Measurements from ENCODE around the gene CD4. TPM values are rescaled to one million over a fixed set of nuclear protein-coding genes. Genes with fewer than 3 reads are reported as not detected.

The CD4 gene
- total RNA-seq, 1 experiment from 2014 or later = 0.34 TPM

DNA sequence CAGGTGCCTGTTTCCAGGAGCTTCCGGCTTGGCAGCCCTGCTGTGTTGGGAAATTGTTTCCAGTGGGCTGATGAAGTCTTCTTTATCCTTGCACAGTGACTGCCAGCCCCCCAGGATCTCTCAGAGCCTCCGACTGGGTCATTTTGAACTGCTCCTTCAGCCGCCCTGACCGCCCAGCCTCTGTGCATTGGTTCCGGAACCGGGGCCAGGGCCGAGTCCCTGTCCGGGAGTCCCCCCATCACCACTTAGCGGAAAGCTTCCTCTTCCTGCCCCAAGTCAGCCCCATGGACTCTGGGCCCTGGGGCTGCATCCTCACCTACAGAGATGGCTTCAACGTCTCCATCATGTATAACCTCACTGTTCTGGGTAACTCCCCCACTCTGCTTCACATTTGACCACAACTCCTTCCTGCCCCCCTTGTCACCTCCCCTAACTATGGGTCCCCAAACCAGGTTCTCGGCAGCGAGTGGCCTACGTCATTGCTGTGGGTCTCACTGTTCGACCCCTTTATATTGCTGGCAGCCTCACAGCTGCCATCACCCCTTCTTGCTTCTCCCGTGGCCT, 14.7 kb upstream of the CD4 start:
- no peak for DNase-seq (ENCODE audit: low spot score)
- in situ Hi-C loops (cut with HindIII; ENCODE audit: low sequenced_read_pairs) = no loop called here

DNA sequence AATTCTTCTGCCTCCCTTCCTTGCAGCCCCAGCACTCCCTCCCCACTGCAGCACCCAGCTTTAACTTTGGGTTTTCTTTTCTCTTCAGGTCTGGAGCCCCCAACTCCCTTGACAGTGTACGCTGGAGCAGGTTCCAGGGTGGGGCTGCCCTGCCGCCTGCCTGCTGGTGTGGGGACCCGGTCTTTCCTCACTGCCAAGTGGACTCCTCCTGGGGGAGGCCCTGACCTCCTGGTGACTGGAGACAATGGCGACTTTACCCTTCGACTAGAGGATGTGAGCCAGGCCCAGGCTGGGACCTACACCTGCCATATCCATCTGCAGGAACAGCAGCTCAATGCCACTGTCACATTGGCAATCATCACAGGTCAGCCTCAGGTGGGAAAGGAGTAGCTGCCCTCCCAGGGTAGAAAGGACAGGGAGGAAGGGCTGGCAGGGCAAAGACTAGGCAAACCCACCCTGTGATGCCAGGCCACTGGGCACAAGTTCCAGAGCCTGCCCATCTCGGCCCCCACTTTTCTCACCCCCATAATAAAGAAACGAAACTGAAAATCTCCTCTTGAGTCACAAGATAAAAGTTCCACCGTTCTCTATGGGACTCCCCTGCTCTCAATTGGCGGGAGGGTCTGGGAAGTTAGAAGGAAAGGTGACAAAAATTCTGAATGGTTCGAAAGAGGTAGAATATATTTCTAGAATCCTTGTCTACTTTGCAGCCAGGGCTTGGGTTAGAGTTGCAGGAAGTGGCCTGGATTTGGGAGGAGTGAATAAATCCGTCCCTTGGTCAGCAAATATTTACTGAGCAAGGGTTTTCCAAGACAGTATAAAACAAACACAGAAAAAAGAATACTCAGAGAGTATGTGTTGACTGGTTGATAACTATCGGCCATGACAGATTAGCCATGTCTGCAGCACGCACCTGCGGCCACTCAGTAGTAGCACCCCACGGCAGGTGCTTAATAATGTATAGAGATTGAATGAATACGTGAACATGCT, 13.8 kb upstream of the CD4 start:
- in situ Hi-C loops (cut with HindIII; ENCODE audit: low sequenced_read_pairs) = no loop called here
- DNase-seq (ENCODE audit: low spot score) = no peak

DNA sequence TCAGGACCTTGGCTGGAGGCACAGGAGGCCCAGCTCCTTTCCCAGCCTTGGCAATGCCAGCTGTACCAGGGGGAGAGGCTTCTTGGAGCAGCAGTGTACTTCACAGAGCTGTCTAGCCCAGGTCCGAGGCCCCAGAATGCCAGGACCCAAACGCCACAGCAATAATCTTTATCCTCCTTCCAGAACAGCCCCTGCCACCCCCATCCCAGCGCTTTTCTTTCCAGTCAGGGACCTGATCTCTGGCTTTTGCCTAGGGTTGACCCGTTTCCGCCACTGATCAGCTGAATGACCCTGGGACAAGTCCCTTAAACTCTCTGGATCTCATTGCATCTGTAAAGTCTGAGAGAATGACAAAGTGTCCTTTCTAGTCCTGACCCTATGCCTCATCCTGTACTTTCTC, 11.9 kb upstream of the CD4 start:
- in situ Hi-C loops (cut with HindIII; ENCODE audit: low sequenced_read_pairs) = no loop called here
- DNase-seq (ENCODE audit: low spot score) = no peak

DNA sequence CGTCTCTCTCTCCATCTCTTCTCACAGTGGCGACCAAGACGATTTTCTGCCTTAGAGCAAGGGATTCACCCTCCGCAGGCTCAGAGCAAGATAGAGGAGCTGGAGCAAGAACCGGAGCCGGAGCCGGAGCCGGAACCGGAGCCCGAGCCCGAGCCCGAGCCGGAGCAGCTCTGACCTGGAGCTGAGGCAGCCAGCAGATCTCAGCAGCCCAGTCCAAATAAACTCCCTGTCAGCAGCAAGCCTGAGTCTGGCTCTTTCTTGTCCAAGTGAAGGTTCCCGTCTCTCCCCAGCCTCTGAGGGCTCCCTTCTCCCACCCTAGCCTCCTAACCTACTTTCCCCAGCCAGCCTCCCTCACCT, 11.1 kb upstream of the CD4 start:
- DNase-seq (ENCODE audit: low spot score) = peak; percentile 77
- in situ Hi-C loops (cut with HindIII; ENCODE audit: low sequenced_read_pairs) = no loop called here

DNA sequence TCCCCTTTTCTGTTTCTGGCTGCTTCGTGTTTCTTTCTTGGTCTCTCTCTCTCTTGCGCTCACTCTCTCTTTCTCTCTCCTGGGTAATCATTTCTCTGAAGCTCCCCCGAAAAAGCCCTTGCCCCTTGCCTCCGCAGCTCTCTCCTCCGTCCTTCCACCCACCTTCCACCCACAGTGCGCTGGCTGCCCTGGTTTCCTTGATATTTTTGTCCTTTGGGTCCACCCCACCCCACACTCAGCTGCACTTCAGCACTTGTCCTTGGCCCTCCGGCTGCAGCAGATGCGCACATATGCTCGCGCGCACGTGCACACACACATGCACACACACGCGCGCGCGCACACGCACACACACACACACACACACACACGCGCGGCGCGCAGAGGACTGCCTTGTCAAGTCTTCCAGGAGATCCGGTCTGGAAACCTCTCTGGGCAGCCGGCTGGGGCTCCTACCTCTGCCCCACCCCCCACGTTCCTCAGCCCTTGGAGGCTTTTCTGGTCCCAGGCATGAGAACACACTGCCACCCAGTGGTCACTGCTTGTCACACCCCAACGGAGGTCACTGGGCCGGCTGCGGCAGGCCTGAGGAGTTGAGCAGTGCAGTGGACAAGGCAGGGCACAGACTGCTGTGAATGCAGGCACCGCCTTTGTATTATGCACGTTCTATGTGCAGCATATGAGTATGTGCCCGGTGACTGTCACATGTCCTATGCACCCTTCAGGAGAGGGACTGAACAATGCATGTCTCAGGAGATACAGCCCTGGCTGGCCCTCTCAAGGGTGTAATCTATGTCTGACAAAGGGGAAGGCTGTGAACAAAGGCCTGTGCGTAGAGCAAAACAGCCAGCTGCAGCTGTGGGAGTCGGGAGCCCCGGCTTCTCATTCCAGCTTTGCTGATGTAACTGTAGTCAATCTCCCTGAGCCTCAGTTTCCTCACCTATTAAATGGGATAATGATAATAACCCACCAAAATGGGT, 10.5 kb upstream of the CD4 start:
- DNase-seq (ENCODE audit: low spot score) = peak; percentile 97
- in situ Hi-C loops (cut with HindIII; ENCODE audit: low sequenced_read_pairs) = no loop called here

DNA sequence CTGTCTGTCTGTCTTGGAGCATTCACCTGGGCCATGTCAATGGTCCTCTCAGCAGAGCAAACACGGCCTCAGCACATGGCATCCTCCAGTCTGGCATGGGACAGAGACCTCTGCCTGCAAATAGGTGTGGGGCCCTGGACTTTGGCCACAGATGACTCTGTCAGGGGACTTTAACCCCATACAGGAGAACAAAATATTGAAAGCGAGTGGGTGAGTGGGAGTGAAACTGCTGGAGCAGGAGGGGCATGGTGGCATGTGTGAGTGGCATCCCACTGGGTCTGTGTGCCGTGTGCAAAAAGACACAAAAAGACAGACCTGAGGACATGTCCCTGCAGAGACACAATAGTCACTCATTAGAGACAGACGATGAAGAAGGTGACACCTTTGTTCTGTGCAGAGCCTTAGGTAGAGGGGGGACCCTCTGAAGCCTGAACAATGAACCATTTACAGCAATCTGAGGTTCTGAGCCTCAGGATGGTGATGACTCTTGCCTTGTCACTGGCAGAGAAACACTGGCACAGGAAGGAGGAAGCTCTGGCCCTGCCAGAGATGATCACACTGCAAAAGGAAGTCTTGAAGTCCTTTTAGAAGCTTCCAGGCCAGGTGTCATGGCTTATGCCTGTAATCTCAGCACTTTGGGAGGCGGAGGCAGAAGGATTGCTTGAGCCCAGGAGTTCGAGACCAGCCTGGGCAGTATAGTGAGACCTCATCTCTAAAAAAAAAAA, 9.5 kb upstream of the CD4 start:
- in situ Hi-C loops (cut with HindIII; ENCODE audit: low sequenced_read_pairs) = no loop called here

DNA sequence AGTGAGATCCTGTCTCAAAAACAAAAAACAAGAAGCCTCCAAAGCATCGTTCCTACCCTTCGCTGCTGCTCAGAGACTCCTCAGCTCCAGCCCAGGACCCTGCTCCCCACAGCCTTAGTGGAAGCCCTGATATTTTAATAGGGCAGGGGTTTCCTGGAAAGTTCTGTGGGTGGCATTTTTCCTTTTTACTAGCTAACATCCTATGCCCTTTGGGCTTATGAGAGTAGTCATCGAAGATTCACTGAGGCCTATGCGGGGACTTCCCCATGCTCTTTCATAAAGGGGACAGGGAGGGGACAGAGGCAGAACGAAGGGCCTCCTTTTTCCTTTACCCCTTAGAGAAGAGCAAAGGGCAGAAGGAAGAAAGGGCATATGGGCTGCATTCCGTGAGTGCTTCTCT, 8.8 kb upstream of the CD4 start:
- in situ Hi-C loops (cut with HindIII; ENCODE audit: low sequenced_read_pairs) = no loop called here
- DNase-seq (ENCODE audit: low spot score) = no peak

More for the DNA sequence above, 9.5 kb upstream of the CD4 start:
- DNase-seq (ENCODE audit: low spot score) = no peak

DNA sequence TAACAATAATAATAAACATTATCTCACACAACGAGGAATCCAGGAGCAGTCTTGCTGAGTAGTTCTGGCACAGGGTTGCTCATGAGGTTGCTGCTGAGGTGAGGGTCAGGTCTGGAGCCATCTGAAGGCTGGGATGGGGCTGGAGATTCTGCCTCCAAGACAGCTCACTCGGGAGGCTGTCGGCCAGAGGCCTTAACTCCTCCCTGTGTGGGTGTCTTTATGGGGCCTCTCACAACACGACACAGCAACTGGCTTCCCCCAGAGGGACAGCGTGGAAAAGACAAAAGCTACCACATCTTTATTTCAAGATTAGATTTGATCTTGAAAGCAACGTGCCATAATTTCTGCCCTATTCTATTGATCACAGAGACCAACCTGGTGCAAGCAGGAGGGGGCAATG, 7.2 kb upstream of the CD4 start:
- in situ Hi-C loops (cut with HindIII; ENCODE audit: low sequenced_read_pairs) = no loop called here
- DNase-seq (ENCODE audit: low spot score) = no peak

DNA sequence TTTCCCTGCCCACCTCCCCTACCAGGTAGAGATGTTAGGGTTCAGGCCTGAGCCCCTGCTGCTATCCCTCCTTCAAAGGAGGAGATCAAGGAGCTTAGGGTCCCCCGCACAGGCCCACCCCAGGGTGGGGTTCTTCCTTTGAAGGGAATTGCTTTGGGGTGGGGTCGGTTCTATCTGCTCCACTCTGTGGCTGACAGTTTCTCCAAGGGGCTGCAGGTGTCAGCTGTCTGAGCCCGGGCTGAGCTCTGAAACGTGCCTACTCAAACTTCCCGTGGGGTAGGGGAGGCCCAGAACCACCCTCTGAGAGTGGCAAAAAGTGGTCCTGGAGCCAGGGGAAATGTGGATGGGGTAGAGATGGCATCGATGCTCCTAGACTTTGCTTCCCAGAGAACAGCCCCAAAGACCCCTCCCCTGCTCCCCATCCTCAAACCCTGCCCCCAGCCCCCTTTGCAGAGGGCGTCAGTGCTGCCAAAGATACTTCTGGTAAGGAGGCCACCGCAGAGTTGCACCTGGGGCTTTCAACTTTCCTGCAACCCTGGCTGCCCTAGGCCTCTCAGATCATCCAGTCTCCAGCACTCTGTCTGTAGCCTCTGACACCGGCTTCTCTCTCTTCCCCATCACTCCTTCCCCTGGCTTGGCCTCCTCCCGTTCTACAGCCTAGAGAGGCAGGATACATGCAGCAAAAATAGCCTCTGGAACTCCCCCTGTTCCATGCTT, 6.3 kb upstream of the CD4 start:
- in situ Hi-C loops (cut with HindIII; ENCODE audit: low sequenced_read_pairs) = no loop called here
- no peak for DNase-seq (ENCODE audit: low spot score)

DNA sequence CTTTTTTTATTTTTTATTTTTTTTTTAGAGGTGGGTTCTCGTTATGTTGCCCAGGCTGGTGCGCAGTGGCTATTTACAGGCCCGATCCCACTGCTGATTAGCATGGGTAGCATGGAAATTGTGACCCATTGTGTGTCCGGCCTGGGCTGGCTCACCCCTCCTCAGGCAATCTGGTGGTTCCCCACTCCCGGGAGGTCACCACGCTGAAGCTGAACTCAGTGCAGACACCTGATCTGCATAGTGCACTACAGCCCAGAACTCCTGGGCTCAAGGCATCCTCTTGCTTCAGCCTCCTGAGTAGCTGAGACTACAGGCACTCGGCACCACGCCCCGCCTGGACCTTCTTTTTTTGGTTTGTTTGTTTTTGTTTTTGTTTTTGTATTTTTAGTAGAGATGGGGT, 5.5 kb upstream of the CD4 start:
- in situ Hi-C loops (cut with HindIII; ENCODE audit: low sequenced_read_pairs) = no loop called here
- no peak for DNase-seq (ENCODE audit: low spot score)

DNA sequence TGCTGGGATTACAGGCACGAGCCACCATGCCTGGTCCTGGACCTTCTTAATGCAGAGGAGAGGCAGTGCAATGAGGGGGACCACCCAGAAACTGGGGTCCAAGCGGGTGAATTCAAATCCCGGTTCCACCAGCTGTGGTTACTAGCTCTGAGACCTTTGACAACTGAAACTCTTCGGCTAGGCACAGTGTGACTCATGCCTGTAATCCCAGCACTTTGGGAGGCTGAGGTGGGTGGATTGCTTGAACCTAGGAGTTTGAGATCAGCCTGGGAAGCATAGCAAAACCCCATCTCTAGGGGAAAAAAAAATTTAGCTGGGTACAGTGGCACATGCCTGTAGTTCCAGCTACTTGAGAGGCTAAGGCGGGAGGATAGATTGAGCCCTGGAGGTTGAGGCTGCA, 5.0 kb upstream of the CD4 start:
- in situ Hi-C loops (cut with HindIII; ENCODE audit: low sequenced_read_pairs) = no loop called here
- DNase-seq (ENCODE audit: low spot score) = no peak

DNA sequence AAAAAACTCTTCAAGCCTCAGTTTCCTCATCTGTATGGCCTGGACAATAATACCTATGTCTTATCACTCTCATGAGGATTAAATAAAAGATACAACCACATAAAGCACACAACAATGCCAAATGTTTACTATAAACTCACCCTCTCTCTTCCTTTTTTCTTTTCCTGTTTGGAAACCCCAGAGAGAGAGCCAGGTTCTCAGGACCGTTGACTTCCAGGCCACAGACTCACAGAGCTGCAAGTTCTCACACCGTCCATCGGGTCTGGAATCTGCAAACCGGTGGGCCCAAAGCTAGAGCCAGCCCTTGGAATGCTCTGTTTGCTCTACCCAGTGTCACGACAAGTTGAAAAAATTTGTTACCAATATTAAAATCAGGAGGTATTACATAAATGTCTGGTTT, 4.6 kb upstream of the CD4 start:
- DNase-seq (ENCODE audit: low spot score) = no peak
- in situ Hi-C loops (cut with HindIII; ENCODE audit: low sequenced_read_pairs) = no loop called here

DNA sequence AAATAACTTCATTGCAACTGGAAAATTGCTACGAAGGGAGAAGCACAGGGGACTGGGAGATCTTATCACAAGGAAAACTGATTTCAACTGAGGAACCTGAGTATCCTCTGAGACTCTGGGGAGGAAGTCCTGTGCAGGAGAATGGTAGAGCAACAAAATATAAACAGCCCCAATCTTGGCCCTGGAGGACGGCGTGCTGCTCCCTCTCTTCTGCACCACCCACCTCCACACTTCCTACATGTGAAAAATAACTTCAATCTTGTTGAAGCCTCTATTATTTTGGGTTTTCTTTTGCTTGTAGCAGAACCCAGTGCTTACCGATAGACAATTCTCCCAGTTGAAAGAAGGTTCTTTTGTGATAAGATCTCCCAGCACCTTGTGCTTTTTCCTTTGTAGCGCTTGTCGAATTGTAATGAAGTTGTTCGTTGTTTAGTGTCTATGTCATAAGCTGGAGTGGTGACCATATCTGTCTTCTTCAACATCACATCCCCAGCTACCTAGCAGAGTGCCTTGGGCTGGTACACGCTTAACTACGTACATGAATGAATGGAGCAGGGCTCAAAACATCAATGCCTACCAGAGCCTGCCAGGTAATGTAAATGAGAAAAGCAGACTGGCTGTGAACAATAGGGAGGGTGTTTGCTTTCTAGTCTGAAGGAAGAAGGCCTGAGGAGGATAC, 2.8 kb upstream of the CD4 start:
- DNase-seq (ENCODE audit: low spot score) = no peak

DNA sequence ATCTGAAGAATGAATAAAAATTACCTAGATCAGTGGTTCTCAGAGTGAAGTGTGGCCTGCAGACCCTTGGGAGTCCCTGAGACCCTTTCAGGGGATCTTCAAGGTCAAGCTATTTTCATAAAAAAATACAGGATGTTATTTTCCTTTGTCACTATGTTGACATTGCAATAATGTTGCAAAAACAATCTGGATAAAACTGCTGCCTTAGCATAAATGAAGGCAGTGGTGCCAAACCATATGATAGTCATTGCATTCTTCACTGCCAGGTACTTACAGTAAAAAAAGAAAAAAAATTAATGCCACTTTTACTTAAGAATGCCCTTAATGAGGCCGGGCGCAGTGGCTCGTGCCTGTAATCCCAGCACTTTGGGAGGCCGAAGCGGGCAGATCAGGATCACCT, 2.0 kb upstream of the CD4 start:
- no peak for DNase-seq (ENCODE audit: low spot score)
- in situ Hi-C loops (cut with HindIII; ENCODE audit: low sequenced_read_pairs) = no loop called here

More for the DNA sequence above, 2.8 kb upstream of the CD4 start:
- in situ Hi-C loops (cut with HindIII; ENCODE audit: low sequenced_read_pairs) = no loop called here

DNA sequence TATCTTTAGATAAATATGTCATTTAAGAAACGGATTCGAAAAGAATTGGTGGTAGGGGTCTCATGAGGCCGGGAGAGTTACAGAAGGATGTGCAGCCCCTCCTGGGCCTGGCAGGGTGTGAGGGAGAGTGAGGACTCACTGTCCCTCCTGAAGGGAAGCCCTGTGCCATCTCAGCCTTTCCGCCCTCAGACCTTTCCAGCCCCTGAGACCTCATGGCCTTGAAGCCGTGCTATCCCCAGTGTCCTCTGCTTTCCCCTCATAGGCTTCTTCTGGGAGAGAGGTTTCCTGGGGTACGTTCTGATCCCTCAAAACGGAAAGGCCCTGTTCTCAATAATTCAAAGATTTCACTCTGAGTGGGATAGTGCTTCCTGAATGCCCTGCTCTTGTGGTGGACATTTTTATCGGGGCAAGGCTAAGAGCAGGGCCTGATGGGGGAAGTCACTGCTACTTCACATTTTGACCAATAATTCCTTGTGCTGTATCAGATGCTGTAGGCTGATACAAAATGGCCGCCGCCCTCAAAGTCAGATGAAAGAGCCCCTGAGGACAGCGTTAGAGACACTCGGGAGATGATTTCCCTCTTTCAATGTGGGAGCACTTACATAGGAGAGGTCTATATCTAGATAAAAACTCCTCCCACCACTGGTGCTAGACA, 1.3 kb downstream of the CD4 start:
- no peak for DNase-seq (ENCODE audit: low spot score)
- in situ Hi-C loops (cut with HindIII; ENCODE audit: low sequenced_read_pairs) = no loop called here

DNA sequence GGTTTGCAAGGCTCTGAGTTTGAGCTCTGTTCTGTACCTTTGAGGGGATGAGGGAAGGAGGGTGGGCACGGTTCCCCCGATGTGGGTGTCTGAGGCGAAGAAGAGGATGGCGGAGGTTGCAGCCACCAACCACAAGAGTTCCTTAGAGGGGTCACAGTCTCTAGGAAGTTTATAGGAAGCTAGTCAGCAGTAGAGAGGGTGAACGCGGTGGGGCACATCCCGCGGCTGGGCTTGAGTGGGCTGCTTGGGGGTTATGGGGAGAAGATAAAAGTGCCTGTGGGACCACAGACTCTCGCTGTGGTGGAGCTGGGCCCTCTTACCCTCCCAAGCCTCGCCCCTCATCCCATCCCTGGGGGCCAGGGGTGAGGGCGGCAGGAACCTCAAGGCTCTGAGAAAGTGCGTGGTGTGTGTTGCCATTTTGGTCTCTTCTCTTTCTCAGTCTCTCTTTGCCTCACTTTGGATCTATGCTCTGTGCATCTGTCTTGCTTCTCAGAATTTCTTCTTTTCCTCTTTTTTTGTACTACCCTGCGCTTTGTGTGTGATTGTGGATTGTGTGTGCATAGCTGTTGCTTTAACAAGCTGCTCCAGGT, 2.7 kb downstream of the CD4 start:
- no peak for DNase-seq (ENCODE audit: low spot score)
- in situ Hi-C loops (cut with HindIII; ENCODE audit: low sequenced_read_pairs) = no loop called here

DNA sequence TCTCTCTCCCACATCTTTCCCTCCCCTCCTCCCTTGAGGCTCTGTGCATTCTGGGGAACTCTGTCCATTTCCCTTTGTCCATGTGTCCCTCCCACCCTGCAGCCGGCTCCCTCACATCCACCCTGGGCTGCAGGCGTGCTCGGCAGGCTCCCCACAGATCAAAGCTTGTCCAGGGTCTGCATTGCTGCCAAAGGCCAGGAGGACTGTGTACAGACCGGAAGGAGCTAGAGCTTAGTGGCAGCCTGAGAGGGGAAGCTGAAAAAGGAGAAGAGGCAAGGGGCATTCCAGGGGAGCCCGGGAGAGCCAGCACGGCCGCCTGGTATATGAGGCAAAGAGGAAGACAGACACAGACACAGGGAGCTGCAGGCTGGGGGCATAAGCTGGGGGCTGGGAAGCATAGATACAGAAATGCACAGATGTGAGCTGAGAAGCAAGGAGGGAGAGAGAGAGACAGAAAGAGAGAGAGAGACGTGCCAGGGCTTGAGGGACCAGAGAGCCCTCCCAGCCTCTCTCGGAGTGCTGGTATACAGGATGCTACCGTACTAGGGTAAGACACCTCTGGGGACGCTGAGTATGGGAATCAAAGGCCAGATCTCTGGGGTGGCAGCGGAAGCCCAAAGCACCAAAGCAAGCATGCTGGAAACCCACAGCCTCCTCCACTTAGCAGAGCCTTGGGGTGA, 3.3 kb downstream of the CD4 start:
- in situ Hi-C loops (cut with HindIII; ENCODE audit: low sequenced_read_pairs) = no loop called here
- DNase-seq (ENCODE audit: low spot score) = peak; percentile 34
